Left ventricle myocardium superior (tissue), 1 donor: ENCODE measurements around the gene AMER3. TPM values are rescaled to one million over a fixed set of nuclear protein-coding genes. Genes with fewer than 3 reads are reported as not detected.

Experiments used
- ATAC-seq: fragments of 200-7000 bp; cut with Tn5 transposase; one replicate; pipeline ENCODE4 v1.9.1; 2020; ENCODE audit warnings: mild to moderate bottlenecking, moderate library complexity
- DNase-seq: peaks from one replicate; pipeline ENCODE4 v3.0.0-alpha.2; 2020
- intact Hi-C: fragments of 100-400 bp; cut with micrococcal nuclease; formaldehyde crosslinking; loops from one replicate; pipeline ENCODE4 v1.11.0; 2022
- total RNA-seq: library from RNA; stranded (reverse); fragmentation: NEBNext Ultra II Directional; extraction: Animal tissue kit (Norgen Biotek cat#: 25700); gene quantifications from one replicate; pipeline ENCODE4 v1.2.1, GENCODE V29; 2021
- donor health status: DM: no; HTN: yes; CAD: no; lungs with severe emphysema.

AMER3 gene
- total RNA-seq, 1 donor from 2014 or later, result not detected

DNA sequence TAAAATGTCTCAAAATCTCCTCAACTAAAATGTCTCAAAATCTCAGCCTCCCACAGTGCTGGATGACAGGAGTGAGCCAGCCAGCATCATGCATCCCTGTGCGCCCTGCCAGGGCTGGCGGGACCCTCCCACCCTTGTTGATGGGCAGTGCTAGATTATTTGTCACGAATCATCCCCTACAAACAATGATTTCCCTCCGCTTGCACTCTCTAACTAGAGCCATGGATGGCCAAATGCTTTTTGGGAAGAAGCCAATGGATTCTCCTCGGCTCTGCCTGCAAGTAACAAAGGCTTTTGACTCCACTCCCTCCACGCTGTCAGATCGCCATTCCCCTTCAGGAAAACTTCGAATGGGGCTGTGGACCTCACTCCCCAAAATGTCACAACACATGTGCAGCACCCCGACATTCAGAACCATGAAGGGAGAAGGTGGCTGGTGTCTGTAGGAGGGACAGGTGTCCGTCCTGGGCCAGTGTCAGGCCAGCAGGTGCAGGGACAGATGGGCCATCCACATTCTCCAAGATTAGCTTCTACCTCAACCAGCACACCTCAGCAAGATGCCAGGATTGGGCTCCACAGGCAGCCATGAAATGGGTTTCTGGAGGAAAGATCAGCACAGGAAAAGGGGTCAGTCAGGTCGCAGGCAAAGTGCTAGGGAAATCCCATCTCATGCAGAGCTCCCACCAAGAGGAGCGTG, 11.5 kb downstream of the AMER3 start:
- ATAC-seq (no peak), DNase-seq (no peak)
- intact Hi-C loops, result no loop called here

GRCh38 chr2:130767408-130767775, 12.1 kb downstream of the AMER3 start:
- no peak for DNase-seq
- intact Hi-C loops, result no loop called here
- no peak for ATAC-seq

DNA sequence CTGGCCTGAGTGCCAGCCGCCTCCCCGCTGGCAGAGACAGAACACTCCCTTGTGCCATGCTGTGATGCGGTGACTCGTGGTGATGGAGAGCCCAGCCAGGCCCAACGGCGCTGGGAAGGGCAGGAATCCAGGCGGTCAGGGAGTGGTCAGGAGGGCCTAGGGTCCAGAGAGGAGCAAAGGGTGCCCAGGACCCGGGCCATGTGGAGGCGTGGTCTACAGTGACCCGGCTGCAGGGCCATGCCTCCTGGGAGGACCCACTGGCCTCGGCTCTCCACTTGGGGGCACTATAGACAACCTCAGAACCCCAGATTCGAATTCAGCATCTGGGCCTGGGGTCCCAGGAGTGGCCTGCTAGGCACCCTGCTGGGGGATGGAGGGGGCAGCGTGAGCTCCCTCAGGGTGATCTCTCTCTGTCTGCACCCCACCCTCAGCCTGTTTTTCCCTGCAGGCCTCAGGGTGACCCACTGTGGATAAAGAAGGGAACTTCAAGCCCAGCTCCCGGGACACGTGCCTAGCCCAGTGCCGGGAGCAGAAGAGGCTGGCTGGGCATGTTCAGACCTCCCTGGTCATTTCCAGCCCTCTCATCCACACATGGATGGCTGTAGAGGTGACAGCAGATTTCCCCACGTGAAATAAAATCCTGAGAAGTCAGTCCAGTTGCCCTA, 13.0 kb downstream of the AMER3 start:
- ATAC-seq, result no peak
- intact Hi-C loops, result no loop called here
- DNase-seq, result no peak

GRCh38 chr2:130769343-130769907, 14.1 kb downstream of the AMER3 start:
- ATAC-seq, result no peak
- DNase-seq, result no peak
- intact Hi-C loops, result no loop called here

- intact Hi-C loops, result no loop called here
Measured at GRCh38 chr2:130776550-130776949, 21.2 kb downstream of the AMER3 start.

DNA sequence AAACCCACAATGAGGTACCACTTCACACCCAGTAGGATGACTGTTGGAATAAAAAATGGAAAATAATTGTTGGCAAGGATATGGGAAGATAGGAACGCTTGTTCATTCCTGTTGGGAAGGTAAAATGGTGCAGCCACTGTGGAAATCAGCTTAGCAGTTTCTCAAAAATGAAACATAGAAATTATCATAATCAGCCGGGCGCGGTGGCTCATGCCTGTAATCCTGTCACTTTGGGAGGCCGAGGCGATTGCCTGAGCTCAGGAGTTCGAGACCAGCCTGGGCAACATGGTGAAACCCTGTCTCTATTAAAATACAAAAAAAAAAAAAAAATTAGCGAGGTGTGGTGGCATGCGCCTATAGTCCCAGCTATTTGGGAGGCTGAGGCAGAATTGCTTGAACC, 23.4 kb downstream of the AMER3 start:
- no peak for ATAC-seq

More at GRCh38 chr2:130776550-130776949, 21.2 kb downstream of the AMER3 start:
- ATAC-seq (no peak), DNase-seq (no peak)

DNA sequence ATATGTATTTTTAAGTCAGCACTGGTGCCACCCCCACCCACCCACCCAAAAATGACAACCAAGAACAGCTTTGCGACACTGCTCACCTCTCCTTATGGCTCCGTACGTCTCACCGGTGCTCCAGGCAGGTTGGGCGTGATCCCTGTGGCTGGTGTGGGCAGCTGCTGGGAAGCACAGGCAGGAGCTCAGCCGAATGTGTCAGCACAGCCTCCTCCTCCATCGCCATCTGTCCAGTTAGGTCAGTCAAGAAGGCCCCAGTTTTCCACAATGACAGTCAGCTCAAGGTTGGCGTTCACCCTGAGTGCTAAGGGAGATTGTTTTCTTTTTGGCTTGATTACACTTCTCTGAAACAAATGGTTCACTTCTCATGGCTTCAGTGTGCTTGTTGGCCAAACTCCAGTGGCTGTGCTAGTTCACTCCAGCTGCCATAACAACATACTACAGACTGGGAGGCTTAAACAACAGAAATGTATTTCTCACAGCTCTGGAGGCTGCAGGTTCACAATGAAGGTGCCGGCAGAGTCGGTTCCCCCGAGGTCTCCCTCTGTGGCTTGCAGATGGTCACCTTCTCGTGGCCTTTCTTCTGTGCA, 30.2 kb downstream of the AMER3 start:
- intact Hi-C loops, result no loop called here
- no peak for ATAC-seq
- DNase-seq, result no peak

More for the DNA sequence above, 23.4 kb downstream of the AMER3 start:
- intact Hi-C loops, result no loop called here
- no peak for DNase-seq

- intact Hi-C loops, result no loop called here
- no peak for ATAC-seq
- no peak for DNase-seq
Measured at GRCh38 chr2:130786076-130786475, 30.7 kb downstream of the AMER3 start.

DNA sequence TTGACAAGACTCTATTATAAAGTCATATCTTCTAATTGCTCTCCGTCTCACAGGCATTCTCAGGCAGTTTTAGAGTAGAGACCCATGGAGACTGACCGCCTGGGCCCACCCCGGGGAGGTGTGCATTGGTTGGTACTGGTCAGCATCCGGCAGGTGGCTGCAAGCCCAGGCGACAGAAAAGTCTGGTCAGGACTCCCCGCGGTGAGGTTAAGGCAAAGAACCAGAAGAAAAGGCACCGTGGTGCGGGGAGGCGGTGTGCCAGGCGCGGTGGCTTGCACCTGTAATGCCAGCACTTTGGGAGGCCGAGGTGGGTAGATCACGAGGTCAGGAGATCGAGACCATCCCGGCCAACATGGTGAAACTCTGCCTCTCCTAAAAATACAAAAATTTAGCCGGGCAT, 32.5 kb downstream of the AMER3 start:
- intact Hi-C loops, result no loop called here
- DNase-seq (no peak), ATAC-seq (no peak)

DNA sequence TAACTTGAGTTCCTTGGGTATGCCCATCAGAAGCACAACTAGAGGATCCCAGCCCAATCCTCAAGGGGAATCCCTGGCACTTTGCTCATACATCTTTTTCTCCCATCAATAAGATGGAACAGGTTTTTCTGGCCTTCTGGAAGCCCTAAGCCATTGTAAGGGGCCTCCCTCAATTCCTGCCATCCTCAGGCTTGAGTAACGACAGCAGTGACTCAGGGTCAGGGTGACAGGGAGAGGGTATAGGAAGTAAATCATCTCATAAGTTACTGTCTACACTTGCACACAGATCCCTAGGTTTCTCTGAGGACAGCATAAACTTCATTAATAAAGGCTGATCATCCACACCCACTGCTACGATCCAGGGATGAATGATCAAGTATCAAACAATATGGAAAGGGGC, 35.0 kb downstream of the AMER3 start:
- no peak for ATAC-seq
- no peak for DNase-seq
- intact Hi-C loops, result loop anchor here (10.0 kb wide), 1 partner anchor 84 kb away; no protein-coding TSS in a partner anchor

DNA sequence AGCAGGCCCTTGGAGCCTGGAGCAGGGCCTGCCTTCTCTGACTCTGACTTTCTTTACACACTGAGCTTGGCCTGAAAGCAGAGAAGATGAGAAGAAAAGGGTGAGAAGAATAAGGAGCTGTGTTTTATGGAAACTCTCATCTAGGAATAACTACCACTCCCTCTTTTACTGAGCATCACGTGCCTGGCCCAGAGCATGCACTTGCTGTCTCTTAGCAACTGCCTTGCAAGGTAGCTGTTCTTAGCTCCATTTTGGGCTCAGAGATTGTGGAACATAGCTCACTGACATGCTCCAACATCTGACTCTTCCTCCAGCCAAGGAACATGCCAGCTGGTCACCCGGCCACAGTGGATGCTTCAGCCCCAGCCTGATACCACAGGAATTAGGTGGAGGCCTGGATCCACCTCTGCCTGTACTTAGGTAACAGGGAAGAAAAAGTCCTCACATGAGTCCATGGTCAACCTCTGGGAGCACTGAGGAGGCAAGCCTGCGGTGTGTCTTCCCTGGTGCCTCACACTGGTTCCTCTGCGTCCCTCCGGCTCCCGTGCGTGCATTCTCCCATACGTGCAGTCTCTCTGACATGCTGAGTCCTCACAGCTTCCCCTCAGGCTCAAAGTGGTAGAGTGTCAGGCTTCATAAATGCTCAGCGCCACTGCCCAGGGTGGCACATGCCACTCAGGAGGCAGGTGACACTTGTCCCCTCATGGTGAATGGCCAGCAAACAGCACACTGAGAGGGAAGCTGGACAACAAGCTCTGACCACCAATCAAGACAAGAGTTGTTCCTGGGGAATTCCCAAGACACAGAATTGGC, 35.7 kb downstream of the AMER3 start:
- no peak for ATAC-seq
- intact Hi-C loops, result loop anchor here (10.0 kb wide), 1 partner anchor 84 kb away; no protein-coding TSS in a partner anchor
- DNase-seq, result no peak

GRCh38 chr2:130791617-130791939, 36.2 kb downstream of the AMER3 start:
- ATAC-seq, result no peak
- DNase-seq, result no peak
- intact Hi-C loops, result loop anchor here (10.0 kb wide), 1 partner anchor 83 kb away; no protein-coding TSS in a partner anchor

DNA sequence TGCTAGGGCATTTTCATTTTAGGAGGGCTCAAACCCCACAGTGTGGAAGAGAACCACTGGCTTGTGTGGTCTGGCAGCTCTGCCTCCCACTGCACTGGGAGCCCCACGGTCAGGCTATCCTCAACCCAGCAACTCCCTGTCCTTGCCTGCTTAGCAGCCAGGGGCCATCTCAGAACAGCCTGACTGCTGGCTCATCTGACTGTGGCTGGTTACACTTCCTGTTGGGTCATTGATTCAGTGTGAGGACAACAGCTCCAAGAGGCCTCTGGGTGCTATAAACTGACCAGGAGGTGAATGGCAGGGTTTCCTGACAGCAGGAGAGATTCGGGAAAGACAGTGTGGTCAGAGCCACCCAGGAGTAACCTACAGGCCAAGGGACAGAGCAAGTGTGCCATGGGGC, 40.1 kb downstream of the AMER3 start:
- DNase-seq, result no peak
- intact Hi-C loops, result loop anchor here (5.0 to 10.0 kb wide), 2 partner anchors 79 to 127 kb away; no protein-coding TSS in a partner anchor
- ATAC-seq, result no peak

DNA sequence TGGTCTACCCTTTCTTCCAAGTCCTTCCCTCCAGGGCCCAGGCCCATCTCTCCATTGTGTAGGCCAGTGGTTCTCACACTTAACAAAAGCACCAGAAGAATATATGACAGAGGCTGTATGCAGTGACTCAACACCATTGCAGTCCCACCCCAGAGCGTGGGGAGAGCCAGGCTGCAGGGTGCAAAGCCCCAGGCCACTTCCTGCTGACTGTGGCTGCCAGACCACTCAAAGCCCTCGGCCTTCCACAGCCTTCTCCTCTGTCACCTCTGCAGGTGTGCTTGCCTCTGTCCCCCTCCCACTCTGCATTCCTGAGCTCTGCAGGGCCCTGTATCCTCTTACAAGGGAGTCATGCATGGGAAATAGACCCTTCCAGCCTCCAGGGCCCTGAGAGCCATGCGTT, 41.0 kb downstream of the AMER3 start:
- DNase-seq (no peak), ATAC-seq (no peak)
- intact Hi-C loops, result loop anchor here (5.0 to 10.0 kb wide), 2 partner anchors 79 to 126 kb away; no protein-coding TSS in a partner anchor

DNA sequence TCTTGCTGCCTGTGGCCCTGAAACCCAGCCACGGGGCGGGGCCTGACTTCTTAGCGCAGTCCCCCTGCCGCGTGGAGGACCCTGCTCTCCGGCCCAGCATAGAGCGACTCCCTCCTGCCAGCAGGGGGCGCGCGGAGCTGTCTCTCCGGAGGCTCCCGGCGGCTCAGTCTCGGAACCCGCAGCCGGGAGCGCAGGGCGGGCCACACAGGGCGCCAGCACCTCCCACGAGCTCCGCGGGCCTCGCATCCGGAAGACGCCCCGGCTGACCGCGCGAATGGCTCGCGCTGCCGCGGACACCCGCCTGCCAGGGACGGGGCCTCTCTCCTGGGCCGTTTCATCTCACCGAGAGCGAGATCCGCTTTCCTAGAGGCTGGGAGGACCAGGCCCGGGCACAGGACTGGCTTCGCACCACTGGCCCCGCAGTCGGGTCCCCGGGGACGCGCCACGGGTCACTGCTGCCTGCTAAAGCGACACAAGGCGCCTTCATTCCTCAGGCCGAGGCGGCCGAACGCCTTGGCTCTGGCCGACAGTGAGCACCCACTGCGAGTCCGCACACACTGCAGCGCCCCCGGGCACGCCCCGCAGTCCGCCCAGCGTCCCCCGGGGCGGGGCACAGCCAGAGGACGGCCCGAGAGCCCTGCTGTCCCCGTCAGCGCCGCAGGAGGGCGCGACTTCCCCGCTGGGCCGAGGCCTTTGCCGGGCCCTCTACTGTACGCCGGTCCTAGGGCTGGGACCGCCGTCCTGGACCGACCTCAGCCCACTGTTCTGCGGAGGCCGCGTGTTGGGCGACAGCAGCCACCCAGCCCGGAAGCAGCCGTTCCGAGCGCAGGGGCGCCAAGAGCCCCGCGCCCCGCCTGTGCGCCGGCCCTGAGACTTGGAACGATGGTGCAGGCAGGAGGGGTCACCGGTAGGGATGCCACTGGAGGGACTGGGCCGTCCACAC, 42.4 kb downstream of the AMER3 start:
- intact Hi-C loops, result loop anchor here (5.0 to 10.0 kb wide), 2 partner anchors 77 to 125 kb away; no protein-coding TSS in a partner anchor
- DNase-seq (peak; percentile 96), ATAC-seq (peak; percentile 97)

DNA sequence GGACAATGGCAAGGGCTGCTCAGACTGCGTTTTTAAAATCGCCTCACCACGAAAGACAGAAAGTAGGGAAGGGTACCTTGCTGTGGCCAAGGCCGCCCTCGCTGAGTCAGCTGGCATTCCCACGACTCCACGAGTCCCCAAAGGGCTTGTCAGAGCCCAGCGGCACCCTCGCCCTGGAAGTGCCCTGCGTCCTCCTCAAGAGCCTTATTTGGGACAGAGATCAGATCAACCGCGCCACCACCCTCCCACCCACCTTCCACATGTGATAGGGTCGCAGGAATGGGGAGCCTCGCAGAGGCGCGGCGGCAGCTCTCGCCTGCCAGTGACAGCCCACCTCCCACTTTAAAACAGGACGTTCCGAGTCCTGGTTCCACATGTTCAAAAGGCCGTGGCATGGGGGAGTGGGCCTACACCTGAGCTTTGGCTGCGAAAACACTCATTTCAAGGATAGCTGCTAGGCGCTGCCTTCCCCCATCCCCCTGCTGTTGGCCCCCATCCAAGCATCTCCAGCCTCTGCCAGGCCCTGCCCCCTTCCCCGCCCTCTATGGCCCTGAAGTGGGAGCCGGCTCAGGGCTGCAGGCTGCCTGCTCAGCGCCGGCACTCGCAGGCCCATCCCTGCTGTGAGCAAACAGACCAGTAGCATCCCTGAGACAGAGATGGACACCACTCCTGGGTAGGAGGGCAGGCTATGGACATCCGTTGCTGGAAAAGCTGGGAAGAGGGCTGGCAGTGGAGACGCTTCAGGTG, 43.3 kb downstream of the AMER3 start:
- peak; percentile 27 for ATAC-seq
- intact Hi-C loops, result loop anchor here (5.0 to 10.0 kb wide), 2 partner anchors 76 to 124 kb away; no protein-coding TSS in a partner anchor
- peak; percentile 50 for DNase-seq

- ATAC-seq (no peak), DNase-seq (no peak)
- intact Hi-C loops, result loop anchor here (5.0 to 10.0 kb wide), 2 partner anchors 76 to 123 kb away; no protein-coding TSS in a partner anchor
Measured at GRCh38 chr2:130799295-130799694, 44.0 kb downstream of the AMER3 start.
